ENCODE results near the gene HAPLN1.

HAPLN1 gene

GRCh38 chr5:83711982-83712601, 8.6 kb downstream of the HAPLN1 start:
- no peak for TF ChIP-seq MYC (IDR thresholded peaks at IDR 0.05; ENCODE audit: low read depth, low read length)
- peak; percentile 50 for TF ChIP-seq CTCF (IDR thresholded peaks at IDR 0.05; ENCODE audit: low read depth, low read length)
- TF ChIP-seq POLR2A (IDR thresholded peaks at IDR 0.05; ENCODE audit: extremely low read depth, insufficient read length): no peak
- TF ChIP-seq MAX (IDR thresholded peaks at IDR 0.05; ENCODE audit: low read depth, low read length): no peak
- no peak overlapping the region for H3K4me3 ChIP-seq (ENCODE audit: low read depth, low read length)
- DNase-seq (ENCODE audit: low read depth): peak; percentile 45

- no peak for DNase-seq (ENCODE audit: low read depth)
- H3K4me3 ChIP-seq (ENCODE audit: low read depth, low read length): no peak overlapping the region
- no peak for TF ChIP-seq MAX (IDR thresholded peaks at IDR 0.05; ENCODE audit: low read depth, low read length)
- no peak for TF ChIP-seq POLR2A (IDR thresholded peaks at IDR 0.05; ENCODE audit: extremely low read depth, insufficient read length)
- no peak for TF ChIP-seq MYC (IDR thresholded peaks at IDR 0.05; ENCODE audit: low read depth, low read length)
Observed at GRCh38 chr5:83709973-83710372, 10.7 kb downstream of the HAPLN1 start.

GRCh38 chr5:83708170-83708569, 12.5 kb downstream of the HAPLN1 start:
- no peak overlapping the region for H3K4me3 ChIP-seq (ENCODE audit: low read depth, low read length)
- TF ChIP-seq MAX (IDR thresholded peaks at IDR 0.05; ENCODE audit: low read depth, low read length) (no peak), POLR2A (IDR thresholded peaks at IDR 0.05; ENCODE audit: extremely low read depth, insufficient read length) (no peak), CTCF (IDR thresholded peaks at IDR 0.05; ENCODE audit: low read depth, low read length) (no peak), MYC (IDR thresholded peaks at IDR 0.05; ENCODE audit: low read depth, low read length) (no peak)
- no peak for DNase-seq (ENCODE audit: low read depth)

GRCh38 chr5:83703059-83703458, 17.6 kb downstream of the HAPLN1 start:
- H3K4me3 ChIP-seq (ENCODE audit: low read depth, low read length): no peak overlapping the region
- no peak for TF ChIP-seq CTCF (IDR thresholded peaks at IDR 0.05; ENCODE audit: low read depth, low read length)
- no peak for DNase-seq (ENCODE audit: low read depth)

- DNase-seq (ENCODE audit: low read depth): no peak
Observed at GRCh38 chr5:83701886-83702285, 18.8 kb downstream of the HAPLN1 start.

GRCh38 chr5:83689881-83690280, 30.8 kb downstream of the HAPLN1 start:
- DNase-seq (ENCODE audit: low read depth): no peak
- no peak overlapping the region for H3K4me3 ChIP-seq (ENCODE audit: low read depth, low read length)
- TF ChIP-seq MAX (IDR thresholded peaks at IDR 0.05; ENCODE audit: low read depth, low read length): no peak
- no peak for TF ChIP-seq MYC (IDR thresholded peaks at IDR 0.05; ENCODE audit: low read depth, low read length)
- TF ChIP-seq POLR2A (IDR thresholded peaks at IDR 0.05; ENCODE audit: extremely low read depth, insufficient read length): no peak
- TF ChIP-seq CTCF (IDR thresholded peaks at IDR 0.05; ENCODE audit: low read depth, low read length): no peak

More at GRCh38 chr5:83701886-83702285, 18.8 kb downstream of the HAPLN1 start:
- no peak overlapping the region for H3K4me3 ChIP-seq (ENCODE audit: low read depth, low read length)
- TF ChIP-seq POLR2A (IDR thresholded peaks at IDR 0.05; ENCODE audit: extremely low read depth, insufficient read length) (no peak), CTCF (IDR thresholded peaks at IDR 0.05; ENCODE audit: low read depth, low read length) (no peak), MAX (IDR thresholded peaks at IDR 0.05; ENCODE audit: low read depth, low read length) (no peak), MYC (IDR thresholded peaks at IDR 0.05; ENCODE audit: low read depth, low read length) (no peak)
